ENCODE measurements around the gene GDPD3.

GDPD3 gene

DNA sequence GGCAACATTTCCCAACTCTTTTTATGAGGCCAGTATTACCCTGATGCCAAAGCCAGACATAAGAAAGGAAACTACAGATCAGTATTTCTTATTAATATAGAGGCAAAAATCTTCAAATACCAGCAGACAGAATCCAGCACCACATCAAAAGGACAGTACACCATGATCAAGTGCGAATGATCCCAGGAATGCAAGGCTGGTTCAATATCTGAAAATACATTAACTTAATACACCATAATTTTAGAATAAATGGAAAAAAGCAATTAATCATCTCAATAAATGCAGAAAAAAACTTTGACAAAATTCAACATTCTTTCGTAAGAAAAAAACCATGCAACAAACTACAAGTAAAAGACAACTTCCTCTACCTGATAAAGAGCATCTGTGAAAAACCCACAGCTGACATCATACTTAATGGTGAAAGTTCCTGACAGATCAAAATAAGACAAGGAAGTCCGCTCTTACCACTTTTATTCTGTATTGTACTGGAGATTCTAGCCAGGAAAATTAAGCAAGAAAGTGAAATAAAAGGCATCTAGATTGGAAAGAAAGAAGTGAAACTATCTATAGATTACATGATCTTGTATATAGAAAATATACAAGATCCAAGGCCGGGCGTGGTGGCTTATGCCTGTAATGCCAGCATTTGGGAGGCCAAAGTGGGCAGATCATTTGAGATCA lies 36.1 kb upstream of the GDPD3 start:
- peaks cover 3% of the 10 kb centered on the region; the same call in 1 of the 2 replicates for H3K9me3 ChIP-seq
- H3K36me3 ChIP-seq, result no peaks in the 10 kb centered on the region
- no peaks in the 10 kb centered on the region for H3K27me3 ChIP-seq
- DNase-seq, result no peak
- TF ChIP-seq, protein P1, sequence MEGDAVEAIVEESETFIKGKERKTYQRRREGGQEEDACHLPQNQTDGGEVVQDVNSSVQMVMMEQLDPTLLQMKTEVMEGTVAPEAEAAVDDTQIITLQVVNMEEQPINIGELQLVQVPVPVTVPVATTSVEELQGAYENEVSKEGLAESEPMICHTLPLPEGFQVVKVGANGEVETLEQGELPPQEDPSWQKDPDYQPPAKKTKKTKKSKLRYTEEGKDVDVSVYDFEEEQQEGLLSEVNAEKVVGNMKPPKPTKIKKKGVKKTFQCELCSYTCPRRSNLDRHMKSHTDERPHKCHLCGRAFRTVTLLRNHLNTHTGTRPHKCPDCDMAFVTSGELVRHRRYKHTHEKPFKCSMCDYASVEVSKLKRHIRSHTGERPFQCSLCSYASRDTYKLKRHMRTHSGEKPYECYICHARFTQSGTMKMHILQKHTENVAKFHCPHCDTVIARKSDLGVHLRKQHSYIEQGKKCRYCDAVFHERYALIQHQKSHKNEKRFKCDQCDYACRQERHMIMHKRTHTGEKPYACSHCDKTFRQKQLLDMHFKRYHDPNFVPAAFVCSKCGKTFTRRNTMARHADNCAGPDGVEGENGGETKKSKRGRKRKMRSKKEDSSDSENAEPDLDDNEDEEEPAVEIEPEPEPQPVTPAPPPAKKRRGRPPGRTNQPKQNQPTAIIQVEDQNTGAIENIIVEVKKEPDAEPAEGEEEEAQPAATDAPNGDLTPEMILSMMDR (IDR thresholded peaks at IDR 0.05; ENCODE audit: low read depth, low read length), result no peak
- H3K4me3 ChIP-seq (ENCODE audit: low read depth, low read length), result no peak overlapping the region
- H3K4me1 ChIP-seq, result no peaks in the 10 kb centered on the region; the same call in 1 of the 2 replicates

DNA sequence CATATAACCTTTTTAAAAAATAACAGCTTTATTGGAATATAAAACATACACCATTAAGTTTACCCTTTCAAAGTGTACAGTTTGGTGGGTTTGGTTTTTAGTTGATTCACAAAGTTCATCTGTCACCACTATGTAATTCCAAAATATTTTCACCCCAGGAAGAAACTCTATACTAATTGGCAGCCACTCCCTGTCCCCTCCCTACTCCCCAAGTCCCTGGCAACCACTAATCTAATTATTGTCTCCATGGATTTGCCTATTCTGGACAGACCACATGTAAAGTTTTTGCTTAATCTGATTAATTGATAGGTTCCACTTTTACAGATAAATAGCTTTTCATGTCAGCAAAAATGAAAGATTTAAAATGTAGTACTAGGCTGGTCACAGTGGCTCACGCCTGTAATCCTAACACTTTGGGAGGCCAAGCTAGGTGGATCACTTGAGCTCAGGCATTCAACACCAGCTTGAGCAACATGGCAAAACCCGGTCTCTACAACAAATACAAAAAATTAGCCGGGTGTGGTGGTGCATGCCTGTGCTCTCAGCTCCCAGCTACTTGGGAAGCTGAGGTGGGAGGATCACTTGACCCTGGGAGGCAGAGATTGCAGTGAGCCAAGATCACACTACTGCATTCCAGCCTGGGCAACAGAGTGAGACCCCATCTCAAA lies 34.6 kb upstream of the GDPD3 start:
- TF ChIP-seq, protein P1 (IDR thresholded peaks at IDR 0.05; ENCODE audit: low read depth, low read length), result no peak

DNA sequence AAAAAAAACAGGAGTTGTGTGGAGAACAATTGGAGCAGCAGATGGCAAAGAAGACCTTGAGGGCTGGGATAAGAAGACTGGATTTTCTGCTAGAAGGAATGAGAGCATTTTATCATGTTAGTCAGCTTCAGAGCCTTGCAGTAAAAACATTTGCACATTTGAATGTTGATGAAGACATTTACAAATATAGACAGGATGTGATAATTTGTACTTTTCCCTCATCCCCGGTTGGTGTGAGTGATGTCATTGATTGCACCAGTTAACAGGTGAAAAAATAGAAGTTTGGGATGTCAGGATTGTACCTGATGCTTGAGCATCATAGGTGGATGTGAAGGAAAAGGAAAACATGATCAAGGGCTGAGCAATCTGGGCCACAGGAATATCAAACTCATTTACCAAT lies 32.3 kb upstream of the GDPD3 start:
- Histone ChIP-seq H3K27me3 (no peaks in the 10 kb centered on the region), H3K4me1 (no peaks in the 10 kb centered on the region; the same call in 1 of the 2 replicates), H3K4me3 (ENCODE audit: low read depth, low read length) (no peak overlapping the region), H3K9me3 (peaks cover 3% of the 10 kb centered on the region; the same call in 1 of the 2 replicates), H3K36me3 (no peaks in the 10 kb centered on the region)
- TF ChIP-seq, protein P1 (IDR thresholded peaks at IDR 0.05; ENCODE audit: low read depth, low read length), result no peak
- no peak for DNase-seq

More for the DNA sequence above, 34.6 kb upstream of the GDPD3 start:
- Histone ChIP-seq H3K4me3 (ENCODE audit: low read depth, low read length) (no peak overlapping the region), H3K9me3 (peaks cover 3% of the 10 kb centered on the region; the same call in 1 of the 2 replicates), H3K4me1 (no peaks in the 10 kb centered on the region; the same call in 1 of the 2 replicates), H3K36me3 (no peaks in the 10 kb centered on the region), H3K27me3 (no peaks in the 10 kb centered on the region)
- DNase-seq, result no peak

DNA sequence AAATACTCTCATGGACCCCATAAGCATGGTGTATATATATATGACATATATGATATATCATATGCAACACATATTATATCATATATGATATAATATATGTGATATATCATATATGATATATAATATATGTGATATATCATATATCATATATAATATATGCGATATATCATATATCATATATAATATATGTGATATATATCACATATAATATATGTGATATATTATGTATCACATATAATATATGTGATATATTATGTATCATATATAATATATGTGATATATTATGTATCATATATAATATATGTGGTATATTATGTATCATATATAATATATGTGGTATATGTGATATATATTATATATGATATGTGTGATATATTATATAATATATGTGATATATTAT lies 31.6 kb upstream of the GDPD3 start:
- TF ChIP-seq, protein P1 (IDR thresholded peaks at IDR 0.05; ENCODE audit: low read depth, low read length), result no peak

DNA sequence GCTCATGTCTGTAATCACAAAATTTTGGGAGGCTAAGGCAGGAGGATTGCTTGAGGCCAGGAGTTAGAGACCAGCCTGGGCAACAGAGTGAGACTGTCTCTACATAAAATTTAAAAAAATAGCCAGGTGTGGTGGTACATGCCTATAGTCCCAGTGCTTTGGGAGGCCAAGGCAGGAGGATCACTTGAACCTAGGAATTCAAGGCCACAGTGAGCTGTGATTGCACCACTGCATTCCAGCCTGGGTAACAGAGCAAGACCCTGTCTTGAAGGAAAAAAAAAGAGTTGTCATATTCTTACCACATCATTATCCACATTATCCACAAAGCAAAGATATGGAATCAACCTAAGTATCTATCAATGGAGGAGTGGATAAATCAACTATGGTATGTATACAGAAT lies 30.7 kb upstream of the GDPD3 start:
- Histone ChIP-seq H3K36me3 (no peaks in the 10 kb centered on the region), H3K4me1 (no peaks in the 10 kb centered on the region; the same call in 1 of the 2 replicates), H3K27me3 (no peaks in the 10 kb centered on the region), H3K9me3 (peaks cover 3% of the 10 kb centered on the region; the same call in 1 of the 2 replicates), H3K4me3 (ENCODE audit: low read depth, low read length) (no peak overlapping the region)
- no peak for DNase-seq
- TF ChIP-seq, protein P1 (IDR thresholded peaks at IDR 0.05; ENCODE audit: low read depth, low read length), result no peak

More for the DNA sequence above, 31.6 kb upstream of the GDPD3 start:
- Histone ChIP-seq H3K4me1 (no peaks in the 10 kb centered on the region; the same call in 1 of the 2 replicates), H3K27me3 (no peaks in the 10 kb centered on the region), H3K9me3 (peaks cover 3% of the 10 kb centered on the region; the same call in 1 of the 2 replicates), H3K4me3 (ENCODE audit: low read depth, low read length) (no peak overlapping the region), H3K36me3 (no peaks in the 10 kb centered on the region)
- no peak for DNase-seq

DNA sequence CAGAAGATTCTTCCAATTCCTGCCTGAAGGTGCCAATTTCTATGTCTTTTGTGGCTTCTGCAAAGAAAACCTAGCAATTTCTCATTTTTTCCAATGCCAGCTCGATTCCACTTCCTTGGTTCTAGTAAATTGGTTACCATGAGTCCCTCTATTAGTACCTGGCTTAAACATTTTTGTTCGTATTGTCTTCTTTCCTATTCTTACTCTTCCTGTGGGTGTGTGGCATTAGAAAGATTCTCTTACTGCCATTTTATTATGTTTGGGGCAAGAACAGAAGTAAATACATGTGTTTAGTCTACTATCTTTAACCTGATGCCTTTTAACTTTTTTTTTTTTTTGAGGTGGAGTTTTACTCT lies 30.0 kb upstream of the GDPD3 start:
- H3K9me3 ChIP-seq, result peaks cover 3% of the 10 kb centered on the region; the same call in 1 of the 2 replicates
- no peak for DNase-seq
- H3K27me3 ChIP-seq, result no peaks in the 10 kb centered on the region
- H3K4me3 ChIP-seq (ENCODE audit: low read depth, low read length), result no peak overlapping the region
- TF ChIP-seq, protein P1 (IDR thresholded peaks at IDR 0.05; ENCODE audit: low read depth, low read length), result no peak
- no peaks in the 10 kb centered on the region; the same call in 1 of the 2 replicates for H3K4me1 ChIP-seq
- H3K36me3 ChIP-seq, result no peaks in the 10 kb centered on the region
